Measurements from ENCODE around the gene BCL3. TPM values are rescaled to one million over a fixed set of nuclear protein-coding genes. Genes with fewer than 3 reads are reported as not detected.

Gene BCL3
- total RNA-seq, 3 donors from 2014 or later: 78.9 to 145 (median 90.6) TPM

DNA sequence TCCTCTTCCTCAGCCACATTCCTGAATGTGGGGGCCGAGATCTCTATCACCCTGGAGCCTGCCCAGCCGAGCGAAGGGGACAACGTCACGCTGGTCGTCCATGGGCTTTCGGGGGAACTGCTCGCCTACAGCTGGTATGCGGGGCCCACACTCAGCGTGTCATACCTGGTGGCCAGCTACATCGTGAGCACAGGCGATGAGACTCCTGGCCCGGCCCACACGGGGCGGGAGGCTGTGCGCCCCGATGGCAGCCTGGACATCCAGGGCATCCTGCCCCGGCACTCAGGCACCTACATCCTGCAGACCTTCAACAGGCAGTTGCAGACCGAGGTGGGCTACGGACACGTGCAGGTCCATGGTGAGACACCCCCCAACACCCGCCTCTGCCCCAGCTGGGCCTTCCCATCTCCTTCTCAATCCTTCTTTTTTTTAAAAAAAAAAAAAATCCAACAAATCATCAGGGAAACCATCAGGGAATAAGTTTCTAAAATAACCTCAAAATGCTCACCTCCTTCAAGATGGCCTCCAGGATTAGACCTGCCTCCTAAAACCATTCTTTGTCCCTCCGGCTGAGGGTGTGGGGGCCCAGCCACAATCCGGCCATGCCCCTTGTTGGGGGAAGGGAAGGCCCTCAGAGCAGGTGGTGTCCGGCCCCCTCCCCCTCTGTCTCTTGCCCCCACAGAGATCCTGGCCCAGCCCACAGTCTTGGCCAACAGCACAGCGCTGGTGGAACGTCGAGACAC is 45.0 kb upstream of the BCL3 start:
- Histone ChIP-seq H3K36me3 (ENCODE audit: low read depth) (no peaks in the 10 kb centered on the region), H3K4me1 (ENCODE audit: low read depth) (peaks cover 7% of the 10 kb centered on the region), H3K4me3 (no peak overlapping the region), H3K9me3 (no peaks in the 10 kb centered on the region)
- DNase-seq (no peak), ATAC-seq (no peak)
- intact Hi-C loops (cut with DNase I, micrococcal nuclease): no loop called here
- TF ChIP-seq, protein P1, sequence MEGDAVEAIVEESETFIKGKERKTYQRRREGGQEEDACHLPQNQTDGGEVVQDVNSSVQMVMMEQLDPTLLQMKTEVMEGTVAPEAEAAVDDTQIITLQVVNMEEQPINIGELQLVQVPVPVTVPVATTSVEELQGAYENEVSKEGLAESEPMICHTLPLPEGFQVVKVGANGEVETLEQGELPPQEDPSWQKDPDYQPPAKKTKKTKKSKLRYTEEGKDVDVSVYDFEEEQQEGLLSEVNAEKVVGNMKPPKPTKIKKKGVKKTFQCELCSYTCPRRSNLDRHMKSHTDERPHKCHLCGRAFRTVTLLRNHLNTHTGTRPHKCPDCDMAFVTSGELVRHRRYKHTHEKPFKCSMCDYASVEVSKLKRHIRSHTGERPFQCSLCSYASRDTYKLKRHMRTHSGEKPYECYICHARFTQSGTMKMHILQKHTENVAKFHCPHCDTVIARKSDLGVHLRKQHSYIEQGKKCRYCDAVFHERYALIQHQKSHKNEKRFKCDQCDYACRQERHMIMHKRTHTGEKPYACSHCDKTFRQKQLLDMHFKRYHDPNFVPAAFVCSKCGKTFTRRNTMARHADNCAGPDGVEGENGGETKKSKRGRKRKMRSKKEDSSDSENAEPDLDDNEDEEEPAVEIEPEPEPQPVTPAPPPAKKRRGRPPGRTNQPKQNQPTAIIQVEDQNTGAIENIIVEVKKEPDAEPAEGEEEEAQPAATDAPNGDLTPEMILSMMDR (IDR thresholded peaks at IDR 0.05): no peak

DNA sequence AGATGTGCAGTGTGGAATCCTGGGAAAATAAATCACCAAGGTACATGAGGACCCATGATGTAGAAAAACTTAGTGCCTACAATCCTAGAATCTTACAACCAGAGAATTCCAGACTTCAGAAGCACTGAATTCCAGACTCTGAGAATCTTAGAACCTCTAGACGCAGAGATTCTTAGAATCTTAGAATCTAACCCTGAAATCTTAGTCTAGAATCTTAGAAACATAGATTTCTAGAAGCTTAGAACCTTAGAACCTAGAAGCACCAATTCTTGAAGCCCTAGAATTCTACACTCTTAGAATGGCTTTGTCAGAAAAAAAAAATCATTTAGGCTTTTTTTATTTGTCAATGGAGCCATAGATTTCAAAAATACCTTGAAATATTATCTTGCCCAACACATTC is 43.5 kb upstream of the BCL3 start:
- Histone ChIP-seq H3K4me1 (ENCODE audit: low read depth) (peaks cover 5% of the 10 kb centered on the region), H3K9me3 (no peaks in the 10 kb centered on the region), H3K4me3 (no peak overlapping the region), H3K36me3 (ENCODE audit: low read depth) (no peaks in the 10 kb centered on the region)
- ATAC-seq (no peak), DNase-seq (no peak)
- TF ChIP-seq, protein P1 (IDR thresholded peaks at IDR 0.05): no peak
- intact Hi-C loops (cut with DNase I, micrococcal nuclease): no loop called here

DNA sequence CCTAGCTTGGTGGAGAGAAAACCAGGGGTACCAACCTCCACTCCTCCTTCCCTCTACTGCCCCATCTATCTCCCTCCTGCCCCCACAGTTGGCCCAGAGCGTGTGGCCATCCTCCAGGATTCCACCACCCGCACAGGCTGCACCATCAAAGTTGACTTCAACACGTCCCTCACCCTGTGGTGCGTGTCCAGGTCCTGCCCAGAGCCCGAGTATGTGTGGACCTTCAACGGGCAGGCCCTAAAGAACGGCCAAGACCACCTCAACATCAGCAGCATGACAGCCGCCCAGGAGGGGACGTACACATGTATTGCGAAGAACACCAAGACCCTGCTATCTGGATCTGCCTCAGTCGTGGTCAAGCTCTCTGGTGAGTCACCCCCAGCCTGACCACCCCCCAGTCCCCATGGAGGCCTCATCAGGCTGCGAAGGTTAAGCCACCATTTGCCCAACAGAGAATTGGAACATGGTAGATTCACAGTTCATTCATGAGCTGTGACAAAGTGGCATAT is 43.0 kb upstream of the BCL3 start:
- H3K4me1 ChIP-seq (ENCODE audit: low read depth): peaks cover under 1% of the 10 kb centered on the region
- ATAC-seq (no peak), DNase-seq (no peak)
- no peaks in the 10 kb centered on the region for H3K9me3 ChIP-seq
- intact Hi-C loops (cut with DNase I, micrococcal nuclease): no loop called here
- H3K4me3 ChIP-seq: no peak overlapping the region
- no peaks in the 10 kb centered on the region for H3K36me3 ChIP-seq (ENCODE audit: low read depth)
- TF ChIP-seq, protein P1 (IDR thresholded peaks at IDR 0.05): no peak

DNA sequence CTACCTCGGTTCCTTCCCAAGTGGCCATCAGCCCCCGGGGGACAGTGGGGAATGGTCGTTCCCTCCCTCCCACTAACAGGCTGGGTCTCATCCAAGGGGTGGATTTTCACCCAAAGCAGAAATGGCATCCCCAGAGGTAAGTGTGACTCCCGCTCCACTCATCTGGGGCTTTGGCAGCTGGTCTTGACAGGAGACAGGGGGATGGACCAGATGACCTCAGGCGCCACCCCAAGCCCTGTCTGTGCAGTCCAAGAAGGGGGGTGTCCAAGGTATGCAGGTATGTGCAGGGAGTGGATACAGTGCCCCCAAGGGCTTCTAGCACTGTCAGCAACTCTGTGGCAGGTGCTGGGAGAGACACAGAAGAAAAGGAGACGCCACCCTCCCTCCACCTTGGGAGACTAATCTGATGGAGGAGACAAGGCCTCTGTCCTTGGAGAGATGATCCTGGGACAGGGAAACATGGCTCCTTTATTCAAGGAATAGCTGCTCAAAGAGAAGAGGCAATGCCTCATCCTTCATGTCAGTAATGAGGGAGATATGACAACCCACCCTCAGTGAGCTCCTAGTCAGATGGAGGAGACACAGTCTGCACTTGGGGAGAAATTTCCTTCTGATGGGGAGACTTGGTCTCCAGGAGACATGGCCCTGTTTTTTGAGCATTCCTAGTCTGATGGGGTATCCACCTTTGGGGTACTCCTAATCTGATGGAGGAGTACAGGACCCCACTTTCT is 41.8 kb upstream of the BCL3 start:
- Histone ChIP-seq H3K4me3 (no peak overlapping the region), H3K9me3 (no peaks in the 10 kb centered on the region), H3K4me1 (ENCODE audit: low read depth) (no peaks in the 10 kb centered on the region), H3K36me3 (ENCODE audit: low read depth) (no peaks in the 10 kb centered on the region)
- DNase-seq (no peak), ATAC-seq (no peak)
- TF ChIP-seq, protein P1 (IDR thresholded peaks at IDR 0.05): no peak
- intact Hi-C loops (cut with DNase I, micrococcal nuclease): no loop called here

DNA sequence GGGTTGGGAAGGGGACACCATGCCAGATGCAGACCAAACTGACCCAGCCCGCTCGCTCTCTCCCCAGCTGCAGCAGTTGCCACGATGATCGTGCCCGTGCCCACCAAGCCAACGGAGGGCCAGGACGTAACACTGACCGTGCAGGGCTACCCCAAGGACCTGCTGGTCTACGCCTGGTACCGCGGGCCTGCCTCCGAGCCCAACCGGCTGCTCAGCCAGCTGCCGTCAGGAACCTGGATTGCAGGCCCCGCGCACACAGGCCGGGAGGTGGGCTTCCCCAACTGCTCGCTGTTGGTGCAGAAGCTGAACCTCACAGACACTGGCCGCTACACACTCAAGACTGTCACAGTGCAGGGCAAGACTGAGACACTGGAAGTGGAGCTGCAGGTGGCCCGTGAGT is 40.7 kb upstream of the BCL3 start:
- ATAC-seq: no peak
- TF ChIP-seq, protein P1 (IDR thresholded peaks at IDR 0.05): no peak

More for the DNA sequence above, 40.7 kb upstream of the BCL3 start:
- Histone ChIP-seq H3K9me3 (no peaks in the 10 kb centered on the region), H3K36me3 (ENCODE audit: low read depth) (no peaks in the 10 kb centered on the region), H3K4me1 (ENCODE audit: low read depth) (no peaks in the 10 kb centered on the region), H3K4me3 (no peak overlapping the region)
- intact Hi-C loops (cut with DNase I, micrococcal nuclease): no loop called here
- no peak for DNase-seq

Measured in mucosa of descending colon (tissue), 3 donors.